CD4-positive, alpha-beta T cell treated with Interleukin-4 for 4 hours (primary cell): ENCODE data around the gene NLGN1.

Source experiments
- DNase-seq: peaks from one replicate; pipeline ENCODE4 v3.0.0-alpha.2; 2020

Gene NLGN1

GRCh38 chr3:173863551-173863950 lies 466.0 kb downstream of the NLGN1 start:
- DNase-seq, result no peak

GRCh38 chr3:173865900-173866498 lies 468.5 kb downstream of the NLGN1 start:
- no peak for DNase-seq

- DNase-seq, result no peak
These were observed 472.2 kb downstream of the NLGN1 start for GRCh38 chr3:173869766-173870165.

GRCh38 chr3:173870976-173871375 lies 473.4 kb downstream of the NLGN1 start:
- DNase-seq, result no peak

- no peak for DNase-seq
These were observed 478.2 kb downstream of the NLGN1 start for GRCh38 chr3:173875790-173876189.

- no peak for DNase-seq
These were observed 478.9 kb downstream of the NLGN1 start for GRCh38 chr3:173876476-173876875.

- no peak for DNase-seq
These were observed 490.3 kb downstream of the NLGN1 start for GRCh38 chr3:173887888-173888287.

GRCh38 chr3:173889596-173889995 lies 492.1 kb downstream of the NLGN1 start:
- DNase-seq, result no peak

- DNase-seq, result no peak
These were observed 492.5 kb downstream of the NLGN1 start for GRCh38 chr3:173890091-173890490.

GRCh38 chr3:173891272-173892100 lies 493.9 kb downstream of the NLGN1 start:
- DNase-seq, result no peak

GRCh38 chr3:173892547-173892946 lies 495.0 kb downstream of the NLGN1 start:
- no peak for DNase-seq

GRCh38 chr3:173893066-173893465 lies 495.5 kb downstream of the NLGN1 start:
- no peak for DNase-seq

GRCh38 chr3:173893835-173894234 lies 496.3 kb downstream of the NLGN1 start:
- DNase-seq, result no peak

- DNase-seq, result no peak
These were observed 500.1 kb downstream of the NLGN1 start for GRCh38 chr3:173897631-173898030.

- DNase-seq, result no peak
These were observed 504.1 kb downstream of the NLGN1 start for GRCh38 chr3:173901649-173902048.

- no peak for DNase-seq
These were observed 504.9 kb downstream of the NLGN1 start for GRCh38 chr3:173902401-173902800.

GRCh38 chr3:173902871-173903270 lies 505.3 kb downstream of the NLGN1 start:
- no peak for DNase-seq

GRCh38 chr3:173905381-173905780 lies 507.8 kb downstream of the NLGN1 start:
- no peak for DNase-seq

GRCh38 chr3:173911446-173911845 lies 513.9 kb downstream of the NLGN1 start:
- DNase-seq, result no peak

- no peak for DNase-seq
These were observed 514.6 kb downstream of the NLGN1 start for GRCh38 chr3:173912126-173912525.

GRCh38 chr3:173913397-173913796 lies 515.9 kb downstream of the NLGN1 start:
- no peak for DNase-seq

- DNase-seq, result no peak
These were observed 516.5 kb downstream of the NLGN1 start for GRCh38 chr3:173913974-173914421.

- DNase-seq, result no peak
These were observed 519.3 kb downstream of the NLGN1 start for GRCh38 chr3:173916799-173917198.

GRCh38 chr3:173920386-173920785 lies 522.8 kb downstream of the NLGN1 start:
- DNase-seq, result no peak

GRCh38 chr3:173921732-173922131 lies 524.2 kb downstream of the NLGN1 start:
- no peak for DNase-seq
